GM21367 (cell line): ENCODE data around the gene UTS2B.
"Not testable (repeated sequence)": the region's sequence is repeated elsewhere in the genome, so short reads cannot be mapped to it uniquely, and the experiment has no call there.

Experiments
- ATAC-seq: cut with Tn5 transposase; IDR thresholded peaks from one replicate; pipeline ENCODE4 v1.9.1; 2021; ENCODE audit not compliant: unreplicated experiment

UTS2B gene

DNA sequence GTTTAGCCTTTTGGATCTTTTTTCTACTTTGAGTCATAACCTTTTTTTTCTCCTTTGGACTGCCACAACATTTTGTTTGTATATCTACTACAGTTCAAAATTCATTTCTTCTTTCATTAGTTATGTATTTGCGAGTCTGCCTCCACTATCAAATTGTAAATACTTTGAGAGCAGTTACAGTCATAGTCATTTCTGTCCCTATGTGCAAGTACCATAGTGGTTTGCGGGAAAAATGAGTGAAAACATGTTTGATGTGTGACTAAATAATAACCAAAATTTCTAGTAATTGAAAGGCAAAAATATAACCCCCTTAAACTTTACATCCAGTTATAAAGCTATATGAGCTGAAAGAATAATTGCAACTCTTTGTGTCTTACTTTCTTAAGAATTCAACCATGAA, 46.9 kb downstream of the UTS2B start:
- ATAC-seq: no peak

DNA sequence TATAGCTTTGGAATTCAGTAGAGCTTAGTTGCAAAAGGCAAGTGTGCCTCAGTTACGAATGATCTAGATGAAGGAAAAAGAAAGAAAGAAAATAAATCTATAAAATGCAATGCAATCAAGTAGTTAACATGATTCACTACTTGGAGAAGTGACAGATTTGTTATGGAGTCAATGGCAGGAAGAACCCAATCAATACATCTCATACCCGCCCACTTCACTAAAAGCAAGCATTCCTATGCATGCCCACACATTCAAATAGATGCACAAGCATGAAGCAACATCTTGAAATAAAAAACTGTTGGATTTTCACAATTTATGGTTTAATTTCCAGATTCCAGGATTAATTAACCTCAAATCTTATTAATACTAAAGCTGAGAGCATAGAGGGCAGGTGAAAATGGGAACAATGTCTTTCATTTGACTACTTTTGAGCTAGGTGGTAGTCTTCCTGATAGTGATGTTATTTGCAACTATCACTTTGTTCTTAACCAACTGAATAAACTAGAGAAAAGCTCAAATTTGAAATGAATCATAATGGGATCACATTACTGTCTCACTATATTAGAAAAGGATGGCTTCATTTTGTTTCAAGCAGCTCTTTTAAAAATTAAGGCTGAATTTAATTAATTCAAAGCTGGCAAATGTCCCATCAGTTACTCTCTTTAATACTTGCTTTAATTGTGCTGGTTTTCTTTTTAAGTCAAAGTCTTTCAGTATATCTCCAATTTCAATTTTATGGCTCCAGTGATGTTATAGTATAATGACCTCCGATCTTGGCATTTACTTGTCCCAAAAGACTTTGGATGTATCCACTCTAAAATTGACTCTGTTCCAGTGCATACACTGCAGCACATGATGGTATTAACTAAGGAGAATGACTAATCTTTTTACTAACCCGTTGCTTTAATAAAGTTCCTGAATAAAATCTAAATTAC, 47.8 kb downstream of the UTS2B start:
- ATAC-seq: no peak

DNA sequence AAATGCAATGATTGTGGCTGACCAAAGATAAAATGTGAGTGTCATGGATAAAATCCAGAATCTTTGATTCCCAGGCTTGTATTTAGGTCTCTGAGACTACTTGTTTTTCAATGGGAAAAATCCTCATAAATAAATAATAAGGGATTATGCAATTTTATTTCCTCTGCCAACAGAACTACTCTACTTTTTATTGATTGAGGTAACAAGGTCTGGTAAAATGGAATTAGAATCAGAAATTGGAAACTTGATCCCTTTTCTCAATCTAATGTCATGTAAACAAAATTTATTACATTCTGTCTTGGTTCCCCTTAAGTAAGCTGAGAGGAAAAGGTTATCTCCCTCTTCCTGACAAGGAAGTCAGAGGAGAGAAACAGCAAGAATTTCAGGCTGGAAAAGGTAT, 49.4 kb downstream of the UTS2B start:
- ATAC-seq: no peak

DNA sequence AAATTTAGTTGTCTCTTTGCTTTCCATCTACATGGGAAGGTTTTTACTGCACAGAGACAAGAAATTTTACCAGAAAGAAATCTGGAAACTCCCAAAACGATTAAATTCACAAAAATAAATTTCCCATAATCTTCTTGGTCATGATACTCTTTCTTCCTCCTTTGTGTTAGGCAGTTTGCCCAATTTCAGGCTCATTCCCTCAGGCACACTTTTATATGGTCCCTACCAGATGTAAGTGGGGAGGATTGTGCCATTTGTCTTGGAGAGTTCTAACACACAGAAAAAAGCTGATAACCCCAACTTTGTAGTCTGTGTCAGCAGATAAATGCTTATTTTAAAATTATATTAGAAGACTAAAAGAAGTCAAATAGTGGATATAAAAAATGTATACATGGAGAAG, 50.2 kb downstream of the UTS2B start:
- ATAC-seq: no peak

DNA sequence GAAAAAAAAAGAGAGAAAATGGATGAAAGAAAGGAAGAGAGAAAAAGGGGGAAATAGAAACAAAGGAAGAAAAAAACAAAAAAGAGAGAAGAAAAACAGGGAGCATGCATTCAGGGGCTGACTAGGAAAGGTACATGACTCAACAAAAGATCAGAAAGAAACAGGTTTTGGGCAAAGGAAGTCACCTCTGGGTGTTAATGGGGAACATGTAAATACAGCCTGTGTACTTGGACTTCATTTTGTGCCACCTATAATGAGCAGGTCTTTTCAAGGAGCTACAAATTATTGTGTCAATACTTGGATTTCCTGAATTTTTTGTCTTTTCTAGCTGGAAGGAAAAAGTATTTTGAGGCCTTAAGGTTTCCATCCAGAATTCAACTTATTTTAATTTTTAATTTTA, 54.6 kb downstream of the UTS2B start:
- no peak for ATAC-seq

GRCh38 chr3:191275244-191275643, 55.1 kb downstream of the UTS2B start:
- not testable (repeated sequence) for ATAC-seq

DNA sequence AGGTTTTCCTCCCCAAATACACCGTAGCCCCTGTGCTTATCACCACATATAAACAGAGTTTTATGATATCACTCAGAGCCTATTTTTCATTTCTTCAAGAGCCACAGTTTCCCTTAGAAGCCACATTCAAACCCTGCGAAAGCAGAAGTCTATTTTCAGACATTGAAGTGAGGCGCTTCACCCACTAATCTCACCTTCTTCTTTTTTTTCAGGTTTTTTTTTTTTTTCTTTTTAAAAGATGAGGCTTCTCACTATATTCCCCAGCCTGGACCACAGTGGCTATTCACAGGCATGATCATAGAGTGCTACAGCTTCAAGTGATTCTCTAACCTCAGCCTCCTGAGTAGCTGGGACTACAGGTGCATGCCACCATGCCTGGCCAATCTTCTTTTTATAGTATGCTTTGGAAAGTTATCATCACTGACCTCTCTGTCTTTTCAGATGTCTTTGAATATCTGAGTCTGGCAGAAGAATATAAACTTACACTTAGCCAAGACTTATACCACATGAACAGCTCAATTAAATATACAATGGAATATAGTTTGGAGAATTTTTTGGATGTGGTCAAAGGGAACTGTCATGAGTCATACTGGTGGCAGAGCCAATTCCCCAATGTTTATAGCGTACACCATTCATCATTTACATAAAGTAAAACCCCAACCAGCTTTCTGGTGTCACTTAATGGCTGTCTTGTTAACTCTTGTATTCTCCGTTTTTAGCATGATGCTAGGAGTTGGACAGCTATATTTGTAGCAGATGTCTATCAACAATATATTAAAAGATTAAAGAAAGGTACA, 60.8 kb downstream of the UTS2B start:
- peak; percentile 69 for ATAC-seq

DNA sequence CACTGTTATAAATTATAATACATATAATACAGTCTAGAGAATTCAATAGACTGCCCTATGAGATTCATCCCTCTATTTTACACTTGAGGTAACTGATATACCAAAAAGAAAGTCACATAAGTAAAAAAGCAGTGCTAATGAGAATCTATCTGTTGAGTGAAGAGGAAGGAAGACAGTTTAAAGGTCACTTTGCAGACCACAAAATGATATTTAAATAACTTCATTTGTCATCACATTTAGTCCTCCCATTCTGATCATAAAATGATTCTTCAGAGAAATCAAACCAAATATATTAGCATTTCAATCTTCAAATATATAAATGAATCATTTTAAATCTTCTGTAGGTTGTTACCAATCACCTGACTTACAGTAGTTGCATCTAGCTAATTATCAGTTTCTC, 61.6 kb downstream of the UTS2B start:
- no peak for ATAC-seq

- ATAC-seq: no peak
These were observed 66.5 kb downstream of the UTS2B start for GRCh38 chr3:191263850-191264249.

- ATAC-seq: peak; percentile 86
These were observed 67.0 kb downstream of the UTS2B start for GRCh38 chr3:191263365-191263764.

DNA sequence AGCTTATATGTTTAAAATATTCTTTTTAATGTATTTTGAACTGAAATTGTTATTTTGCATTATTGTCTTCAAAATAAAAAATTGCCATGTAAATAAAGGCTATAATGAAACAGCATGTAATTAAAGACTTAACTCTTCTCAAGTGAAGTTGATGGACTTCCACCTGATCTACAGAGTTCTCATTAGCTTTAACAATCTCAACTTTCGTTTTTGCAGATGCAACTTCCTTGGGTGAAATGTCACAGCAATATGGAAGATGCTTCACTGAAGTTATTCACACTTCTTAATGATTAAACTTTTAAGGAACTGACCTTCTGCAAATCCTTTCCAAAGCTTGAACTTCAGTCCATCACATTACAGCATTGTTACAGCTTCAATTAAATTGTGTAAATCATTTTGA, 67.7 kb downstream of the UTS2B start:
- ATAC-seq: no peak

- no peak for ATAC-seq
These were observed 69.1 kb downstream of the UTS2B start for GRCh38 chr3:191261304-191261638.

- ATAC-seq: no peak
These were observed 69.7 kb downstream of the UTS2B start for GRCh38 chr3:191260431-191261303.

DNA sequence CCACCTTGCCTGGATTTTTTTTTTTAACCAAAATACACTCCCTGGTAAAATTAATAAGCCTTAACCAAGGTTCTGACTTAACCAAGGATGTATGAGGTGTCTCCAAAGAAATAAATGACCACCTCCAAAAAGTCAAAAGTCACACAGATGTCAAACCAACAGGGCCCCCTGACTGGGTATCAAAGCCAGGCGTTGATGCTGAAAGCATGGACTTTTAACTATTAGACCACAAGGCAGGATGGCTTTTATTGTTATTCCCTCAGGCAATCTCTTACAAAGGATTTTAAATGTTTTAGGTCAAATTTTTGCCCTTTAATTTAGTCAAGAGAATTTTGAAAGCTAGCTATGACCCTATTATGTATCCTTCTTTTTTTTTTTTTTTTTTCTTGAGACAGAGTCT, 70.8 kb downstream of the UTS2B start:
- no peak for ATAC-seq

DNA sequence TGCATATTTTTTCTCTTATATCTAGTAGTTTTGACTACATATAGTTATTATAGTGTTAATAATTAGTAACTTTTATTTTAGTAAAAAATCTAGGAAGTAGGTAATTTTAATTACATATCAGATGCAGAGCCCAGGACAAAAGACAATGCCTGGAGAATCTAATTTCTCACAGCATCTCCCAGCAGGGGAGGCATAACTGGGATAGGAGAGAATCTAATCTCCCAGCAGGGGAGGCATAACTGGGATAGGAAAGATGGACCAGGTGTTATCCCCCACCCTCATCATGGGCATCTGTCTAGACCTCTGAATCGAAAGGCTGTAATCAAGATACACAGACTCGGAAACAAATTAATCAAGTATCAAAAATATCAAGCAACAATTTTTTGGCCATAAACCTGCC, 73.0 kb downstream of the UTS2B start:
- ATAC-seq: no peak

GRCh38 chr3:191256405-191256804, 73.9 kb downstream of the UTS2B start:
- ATAC-seq: no peak

- ATAC-seq: no peak
These were observed 75.2 kb downstream of the UTS2B start for GRCh38 chr3:191255156-191255555.

- no peak for ATAC-seq
These were observed 76.0 kb downstream of the UTS2B start for GRCh38 chr3:191254098-191254873.

- peak; percentile 38 for ATAC-seq
These were observed 77.1 kb downstream of the UTS2B start for GRCh38 chr3:191253089-191253799.

- ATAC-seq: no peak
These were observed 83.7 kb downstream of the UTS2B start for GRCh38 chr3:191246630-191247029.
